CD4-positive, alpha-beta memory T cell (primary cell): ENCODE results near the gene FAM180A. TPM values are rescaled to one million over a fixed set of nuclear protein-coding genes. Genes with fewer than 3 reads are reported as not detected.

Experiments
- CTCF ChIA-PET: fragments of 350-600 bp; sonication (Branson Sonifier 250); formaldehyde crosslinking; loops from one replicate; lab custom pipeline; 2021; ENCODE audit warnings: inconsistent platforms; ENCODE audit not compliant: partially characterized antibody; lab: Charles Lee
- POLR2A ChIA-PET: fragments of 350-600 bp; sonication (Branson Sonifier 250); formaldehyde crosslinking; loops from one replicate; lab custom pipeline; 2021; ENCODE audit not compliant: partially characterized antibody; lab: Charles Lee
- DNase-seq, 5 donors: peaks; one replicate each; pipeline versions ENCODE4 v3.0.0 to v3.0.0-alpha.2; 2020 to 2022; ENCODE audit warnings: mixed read lengths in 1 of 5
- H3K27ac ChIP-seq: one replicate; pipeline ENCODE4 v1.7.0; 2013; ENCODE audit warnings: low read depth, low read length
- H3K27me3 ChIP-seq: 2 replicates; pipeline ENCODE4 v1.7.0; 2013; ENCODE audit warnings: mild to moderate bottlenecking, low read length, moderate library complexity; ENCODE audit not compliant: insufficient read depth
- H3K36me3 ChIP-seq: 2 replicates; pipeline ENCODE4 v1.7.0; 2013; ENCODE audit warnings: mild to moderate bottlenecking, low read length, moderate library complexity; ENCODE audit not compliant: insufficient read depth
- H3K4me1 ChIP-seq: 2 replicates; pipeline ENCODE4 v1.7.0; 2013; ENCODE audit warnings: mild to moderate bottlenecking, low read length, moderate library complexity; ENCODE audit not compliant: insufficient read depth
- H3K4me3 ChIP-seq, 2 donors: one replicate each; pipeline ENCODE4 v1.7.0; 2013; ENCODE audit warnings: low read length in 2 of 2, mild to moderate bottlenecking in 1 of 2
- H3K9me3 ChIP-seq, 2 donors: one replicate each; pipeline ENCODE4 v1.7.0; 2013; ENCODE audit warnings: low read length in 2 of 2, control low read depth in 1 of 2; ENCODE audit not compliant: control insufficient read depth in 1 of 2
- H3K27ac Mint-ChIP-seq, 7 donors: one replicate each; pipeline ENCODE4 v1.8.0; 2020 to 2021; ENCODE audit warnings: mixed read lengths in 7 of 7, mild to moderate bottlenecking in 6 of 7, inconsistent platforms in 3 of 7, moderate library complexity in 3 of 7
- H3K27me3 Mint-ChIP-seq, 2 donors: one replicate each; pipeline ENCODE4 v1.8.0; 2020 to 2021; ENCODE audit warnings: mixed read lengths in 2 of 2
- H3K36me3 Mint-ChIP-seq, 2 donors: one replicate each; pipeline ENCODE4 v1.8.0; 2020 to 2021; ENCODE audit warnings: mixed read lengths in 2 of 2, inconsistent platforms in 1 of 2, mild to moderate bottlenecking in 1 of 2
- H3K4me1 Mint-ChIP-seq, 4 donors: one replicate each; pipeline ENCODE4 v1.8.0; 2020 to 2021; ENCODE audit warnings: mixed read lengths in 4 of 4, mild to moderate bottlenecking in 1 of 4
- H3K4me3 Mint-ChIP-seq, 8 donors: one replicate each; pipeline ENCODE4 v1.8.0; 2020 to 2021; ENCODE audit warnings: mixed read lengths in 8 of 8, mild to moderate bottlenecking in 7 of 8, moderate library complexity in 6 of 8, inconsistent platforms in 3 of 8
- H3K9me3 Mint-ChIP-seq, 8 donors: one replicate each; pipeline ENCODE4 v1.8.0; 2020 to 2021; ENCODE audit warnings: mixed read lengths in 8 of 8, mild to moderate bottlenecking in 5 of 8, inconsistent platforms in 3 of 8, moderate library complexity in 1 of 8
- intact Hi-C: fragments of 100-400 bp; cut with micrococcal nuclease; formaldehyde crosslinking; loops from one replicate; pipeline ENCODE4 v1.15.1; 2023
- polyA plus RNA-seq, 2 donors: library from polyadenylated mRNA; unstranded; fragments of 300-500 nt; fragmentation: Illumina TruSeq; gene quantifications; one replicate each; pipeline ENCODE4 v1.2.3, GENCODE V29; 2021
- total RNA-seq, 2 experiments: library from RNA; stranded (reverse); gene quantifications; one replicate each; pipeline ENCODE4 v1.2.3, GENCODE V29; 2021

Gene FAM180A
- total and polyA plus RNA-seq, 4 experiments from 2014 or later, result not detected

DNA sequence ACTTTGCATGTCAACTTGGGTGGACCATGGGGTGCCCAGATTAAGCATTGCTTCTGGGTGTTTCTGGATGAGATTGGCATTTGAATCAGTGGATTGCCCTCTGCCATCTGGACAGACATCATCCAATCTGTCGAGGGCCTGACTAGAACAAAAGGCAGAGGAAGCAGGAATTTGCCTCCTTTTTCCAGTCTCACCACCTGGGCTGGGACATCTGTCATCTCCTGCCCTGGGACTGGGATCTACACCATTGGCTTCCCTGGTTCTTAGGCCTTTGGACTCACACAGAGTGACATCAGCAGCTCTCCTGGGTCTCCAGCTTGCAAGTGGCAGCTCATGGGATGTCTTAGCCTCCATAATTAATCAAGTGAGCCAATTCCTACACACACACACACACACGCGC, 30.9 kb downstream of the FAM180A start:
- Histone ChIP-seq H3K27ac (no peak overlapping the region), H3K4me3 (no peak overlapping the region), H3K9me3 (no peaks in the 10 kb centered on the region), H3K36me3 (no peaks in the 10 kb centered on the region), H3K27me3 (no peaks in the 10 kb centered on the region), H3K4me1 (no peaks in the 10 kb centered on the region)
- Mint-ChIP-seq H3K27ac (no peak overlapping the region), H3K4me1 (no peaks in the 10 kb centered on the region), H3K4me3 (no peak overlapping the region), H3K9me3 (no peaks in the 10 kb centered on the region), H3K27me3 (peaks cover 3 to 12% of the 10 kb centered on the region in 2 donors), H3K36me3 (no peaks in the 10 kb centered on the region)
- no peak for DNase-seq
- intact Hi-C loops, result no loop called here
- POLR2A ChIA-PET, result no interaction called here
- CTCF ChIA-PET, result no interaction called here

GRCh38 chr7:135716677-135717238, 31.9 kb downstream of the FAM180A start:
- CTCF ChIA-PET, result no interaction called here
- Histone ChIP-seq H3K36me3 (no peaks in the 10 kb centered on the region), H3K4me3 (no peak overlapping the region), H3K27me3 (no peaks in the 10 kb centered on the region), H3K27ac (no peak overlapping the region), H3K9me3 (no peaks in the 10 kb centered on the region), H3K4me1 (no peaks in the 10 kb centered on the region)
- Mint-ChIP-seq H3K27ac (no peak overlapping the region), H3K4me3 (no peak overlapping the region), H3K4me1 (no peaks in the 10 kb centered on the region), H3K36me3 (no peaks in the 10 kb centered on the region), H3K9me3 (no peaks in the 10 kb centered on the region), H3K27me3 (peaks cover 3 to 10% of the 10 kb centered on the region in 2 donors)
- POLR2A ChIA-PET, result no interaction called here
- no peak for DNase-seq
- intact Hi-C loops, result no loop called here

GRCh38 chr7:135715673-135716072, 32.9 kb downstream of the FAM180A start:
- Histone ChIP-seq H3K4me1 (no peaks in the 10 kb centered on the region), H3K36me3 (no peaks in the 10 kb centered on the region), H3K9me3 (no peaks in the 10 kb centered on the region), H3K27me3 (no peaks in the 10 kb centered on the region), H3K27ac (no peak overlapping the region), H3K4me3 (no peak overlapping the region)
- Mint-ChIP-seq H3K27ac (no peak overlapping the region), H3K36me3 (no peaks in the 10 kb centered on the region), H3K9me3 (no peaks in the 10 kb centered on the region), H3K4me1 (no peaks in the 10 kb centered on the region), H3K27me3 (peaks cover 3 to 10% of the 10 kb centered on the region in 2 donors), H3K4me3 (no peak overlapping the region)
- intact Hi-C loops, result no loop called here
- DNase-seq, result no peak
- ChIA-PET CTCF (interaction anchor here (0.9 kb wide), 1 partner anchor 27 kb away, joined by 3 read pairs; no protein-coding TSS in a partner anchor), POLR2A (no interaction called here)

GRCh38 chr7:135715055-135715522, 33.5 kb downstream of the FAM180A start:
- POLR2A ChIA-PET, result no interaction called here
- H3K36me3 ChIP-seq, result no peaks in the 10 kb centered on the region
- Mint-ChIP-seq H3K36me3 (no peaks in the 10 kb centered on the region), H3K27ac (no peak overlapping the region), H3K9me3 (no peaks in the 10 kb centered on the region), H3K4me1 (no peaks in the 10 kb centered on the region), H3K4me3 (no peak overlapping the region), H3K27me3 (peaks cover 3 to 10% of the 10 kb centered on the region in 2 donors)
- no peaks in the 10 kb centered on the region for H3K4me1 ChIP-seq
- DNase-seq, result no peak
- CTCF ChIA-PET, result interaction anchor here (0.9 kb wide), 1 partner anchor 27 kb away, joined by 3 read pairs; no protein-coding TSS in a partner anchor
- intact Hi-C loops, result no loop called here
- H3K9me3 ChIP-seq, result no peaks in the 10 kb centered on the region
- no peak overlapping the region for H3K4me3 ChIP-seq
- no peak overlapping the region for H3K27ac ChIP-seq
- H3K27me3 ChIP-seq, result no peaks in the 10 kb centered on the region

GRCh38 chr7:135714534-135715009, 34.0 kb downstream of the FAM180A start:
- CTCF ChIA-PET, result no interaction called here
- DNase-seq, result no peak
- H3K4me3 ChIP-seq, result no peak overlapping the region
- Mint-ChIP-seq H3K27ac (no peak overlapping the region), H3K27me3 (peaks cover 0 to 10% of the 10 kb centered on the region in 2 donors), H3K9me3 (no peaks in the 10 kb centered on the region), H3K4me1 (no peaks in the 10 kb centered on the region), H3K4me3 (no peak overlapping the region), H3K36me3 (peaks cover 0 to under 1% of the 10 kb centered on the region in 2 donors)
- POLR2A ChIA-PET, result no interaction called here
- intact Hi-C loops, result no loop called here
- no peak overlapping the region for H3K27ac ChIP-seq
- H3K27me3 ChIP-seq, result no peaks in the 10 kb centered on the region
- H3K4me1 ChIP-seq, result no peaks in the 10 kb centered on the region
- H3K9me3 ChIP-seq, result no peaks in the 10 kb centered on the region
- no peaks in the 10 kb centered on the region for H3K36me3 ChIP-seq

- H3K27me3 Mint-ChIP-seq, result peaks cover 0 to 9% of the 10 kb centered on the region in 2 donors
- H3K9me3 Mint-ChIP-seq, result no peaks in the 10 kb centered on the region
- POLR2A ChIA-PET, result no interaction called here
- no peak overlapping the region for H3K27ac ChIP-seq
- H3K4me3 ChIP-seq, result no peak overlapping the region
- DNase-seq, result no peak
- H3K36me3 ChIP-seq, result no peaks in the 10 kb centered on the region
- no peaks in the 10 kb centered on the region for H3K9me3 ChIP-seq
- CTCF ChIA-PET, result interaction anchor here (0.7 to 1.3 kb wide), 2 partner anchors 14 to 28 kb away, joined by 3 read pairs; no protein-coding TSS in a partner anchor
- no peak overlapping the region for H3K27ac Mint-ChIP-seq
- no peaks in the 10 kb centered on the region for H3K4me1 Mint-ChIP-seq
- H3K27me3 ChIP-seq, result no peaks in the 10 kb centered on the region
- intact Hi-C loops, result no loop called here
- H3K4me3 Mint-ChIP-seq, result no peak overlapping the region
- H3K36me3 Mint-ChIP-seq, result peaks cover 0 to 3% of the 10 kb centered on the region in 2 donors
- no peaks in the 10 kb centered on the region for H3K4me1 ChIP-seq
Measured at GRCh38 chr7:135713836-135714470, 34.7 kb downstream of the FAM180A start.

- no peaks in the 10 kb centered on the region for H3K27me3 ChIP-seq
- Mint-ChIP-seq H3K9me3 (no peaks in the 10 kb centered on the region), H3K27me3 (peaks cover 0 to 2% of the 10 kb centered on the region in 2 donors), H3K36me3 (peaks cover 0 to 3% of the 10 kb centered on the region in 2 donors), H3K4me1 (no peaks in the 10 kb centered on the region), H3K4me3 (no peak overlapping the region), H3K27ac (no peak overlapping the region)
- H3K4me3 ChIP-seq, result no peak overlapping the region
- H3K4me1 ChIP-seq, result no peaks in the 10 kb centered on the region
- intact Hi-C loops, result no loop called here
- no peaks in the 10 kb centered on the region for H3K36me3 ChIP-seq
- POLR2A ChIA-PET, result no interaction called here
- no peak for DNase-seq
- CTCF ChIA-PET, result interaction anchor here (0.7 to 2.9 kb wide), 4 partner anchors 9 to 98 kb away, joined by 3 to 9 read pairs (median 4); no protein-coding TSS in a partner anchor
- no peaks in the 10 kb centered on the region for H3K9me3 ChIP-seq
- H3K27ac ChIP-seq, result no peak overlapping the region
Measured at GRCh38 chr7:135712796-135713195, 35.8 kb downstream of the FAM180A start.
